ENCODE measurements around the gene JAM2. TPM values are rescaled to one million over a fixed set of nuclear protein-coding genes. Genes with fewer than 3 reads are reported as not detected.
"Not testable (repeated sequence)": the region's sequence is repeated elsewhere in the genome, so short reads cannot be mapped to it uniquely, and the experiment has no call there.

The JAM2 gene
- total RNA-seq, 1 donor from 2014 or later = 0.16 TPM

- intact Hi-C loops (cut with micrococcal nuclease) = not testable (repeated sequence)
Observed at GRCh38 chr21:25714066-25714465, 75.0 kb downstream of the JAM2 start.

GRCh38 chr21:25717491-25718147 lies 78.6 kb downstream of the JAM2 start:
- intact Hi-C loops (cut with micrococcal nuclease) = no loop called here

GRCh38 chr21:25721987-25722386 lies 82.9 kb downstream of the JAM2 start:
- intact Hi-C loops (cut with micrococcal nuclease) = no loop called here

- intact Hi-C loops (cut with micrococcal nuclease) = no loop called here
Observed at GRCh38 chr21:25722631-25723030, 83.6 kb downstream of the JAM2 start.

- intact Hi-C loops (cut with micrococcal nuclease) = loop anchor here (5.0 to 10.0 kb wide), 3 partner anchors 40 to 1113 kb away; partner anchors contain the start of gene ADAMTS1
Observed at GRCh38 chr21:25732091-25732760, 93.2 kb downstream of the JAM2 start.

- intact Hi-C loops (cut with micrococcal nuclease) = loop anchor here (1.0 to 10.0 kb wide), 5 partner anchors 38 to 1111 kb away; partner anchors contain the start of gene ADAMTS1
Observed at GRCh38 chr21:25733859-25734653, 95.0 kb downstream of the JAM2 start.

- intact Hi-C loops (cut with micrococcal nuclease) = loop anchor here (1.0 to 10.0 kb wide), 5 partner anchors 38 to 1110 kb away; partner anchors contain the start of gene ADAMTS1
Observed at GRCh38 chr21:25734654-25734903, 95.5 kb downstream of the JAM2 start.

- intact Hi-C loops (cut with micrococcal nuclease) = loop anchor here (1.0 to 10.0 kb wide), 10 partner anchors 37 to 1110 kb away; partner anchors contain the start of genes ADAMTS1, APP and MRPL39
Observed at GRCh38 chr21:25734904-25735645, 96.0 kb downstream of the JAM2 start, which contains the start of the genes ATP5PF and GABPA. Gene ATP5PF, minus strand, starts transcription at chr21:25734904. Its CDS starts 5,110 bp downstream, at chr21:25729794. Gene GABPA, plus strand, starts transcription at chr21:25734972. Its CDS starts 6,627 bp downstream, at chr21:25741599.

GRCh38 chr21:25735646-25736597 lies 96.9 kb downstream of the JAM2 start:
- intact Hi-C loops (cut with micrococcal nuclease) = loop anchor here (1.0 to 10.0 kb wide), 8 partner anchors 129 to 1109 kb away; partner anchors contain the start of genes ADAMTS1, APP and MRPL39

- intact Hi-C loops (cut with micrococcal nuclease) = loop anchor here (10.0 kb wide), 2 partner anchors 337 to 1107 kb away; partner anchors contain the start of gene ADAMTS1
Observed at GRCh38 chr21:25737421-25737820, 98.4 kb downstream of the JAM2 start.

GRCh38 chr21:25742900-25743299 lies 103.8 kb downstream of the JAM2 start:
- intact Hi-C loops (cut with micrococcal nuclease) = no loop called here

- intact Hi-C loops (cut with micrococcal nuclease) = no loop called here
Observed at GRCh38 chr21:25744854-25745253, 105.8 kb downstream of the JAM2 start.

- intact Hi-C loops (cut with micrococcal nuclease) = no loop called here
Observed at GRCh38 chr21:25750085-25750484, 111.0 kb downstream of the JAM2 start.

- intact Hi-C loops (cut with micrococcal nuclease) = no loop called here
Observed at GRCh38 chr21:25752416-25752815, 113.4 kb downstream of the JAM2 start.

- intact Hi-C loops (cut with micrococcal nuclease) = no loop called here
Observed at GRCh38 chr21:25756190-25756932, 117.3 kb downstream of the JAM2 start.

GRCh38 chr21:25757531-25757930 lies 118.5 kb downstream of the JAM2 start:
- intact Hi-C loops (cut with micrococcal nuclease) = no loop called here

- intact Hi-C loops (cut with micrococcal nuclease) = no loop called here
Observed at GRCh38 chr21:25759573-25759972, 120.5 kb downstream of the JAM2 start.

- intact Hi-C loops (cut with micrococcal nuclease) = no loop called here
Observed at GRCh38 chr21:25760061-25760460, 121.0 kb downstream of the JAM2 start.

- intact Hi-C loops (cut with micrococcal nuclease) = no loop called here
Observed at GRCh38 chr21:25760677-25761076, 121.6 kb downstream of the JAM2 start.

Data from T-helper 2 cell treated with Interferon-gamma antibody and Interleukin-4, amounts not matched to agents 100 ng/mL and 5 ng/mL, for 36 hours (primary cell).